AG09319 (cell line): ENCODE results near the gene CXCL3.

Experiments
- DNase-seq: peaks from one replicate; pipeline ENCODE4 v3.0.0-alpha.2; 2010; ENCODE audit warnings: low read depth; ENCODE audit errors: extremely low read depth
- CTCF ChIP-seq: IDR thresholded peaks from 2 replicates; pipeline ENCODE4 v1.5.1; 2011; ENCODE audit warnings: low read depth, mild to moderate bottlenecking, inconsistent platforms, low read length, moderate library complexity

Gene CXCL3

GRCh38 chr4:74042681-74043080 lies 4.2 kb upstream of the CXCL3 start:
- DNase-seq, result no peak
- no peak for TF ChIP-seq CTCF

- no peak for TF ChIP-seq CTCF
- no peak for DNase-seq
Observed at GRCh38 chr4:74041418-74041817, 2.9 kb upstream of the CXCL3 start.

- no peak for DNase-seq
- TF ChIP-seq CTCF, result no peak
Observed at GRCh38 chr4:74039315-74039763, 850 bp upstream of the CXCL3 start.

GRCh38 chr4:74038086-74038424 lies 434 bp downstream of the CXCL3 start:
- no peak; the same call in 1 of the 2 replicates for TF ChIP-seq CTCF
- no peak for DNase-seq

- TF ChIP-seq CTCF, result no peak
- DNase-seq, result no peak
Observed at GRCh38 chr4:74037076-74037955, 1.2 kb downstream of the CXCL3 start.

- TF ChIP-seq CTCF, result no peak
- DNase-seq, result no peak
Observed at GRCh38 chr4:74033739-74034138, 4.8 kb downstream of the CXCL3 start.

- no peak for DNase-seq
- TF ChIP-seq CTCF, result no peak
Observed at GRCh38 chr4:74032064-74032463, 6.4 kb downstream of the CXCL3 start.
